Measurements from ENCODE around the gene ID2.

Gene ID2

GRCh38 chr2:8670580-8670979 is 11.3 kb upstream of the ID2 start:
- no peak for DNase-seq

- DNase-seq, result no peak
Observed at GRCh38 chr2:8671176-8671575, 10.7 kb upstream of the ID2 start.

- no peak for DNase-seq
Observed at GRCh38 chr2:8671802-8672201, 10.1 kb upstream of the ID2 start.

- DNase-seq, result no peak
Observed at GRCh38 chr2:8672940-8673339, 8.9 kb upstream of the ID2 start.

GRCh38 chr2:8673381-8673780 is 8.5 kb upstream of the ID2 start:
- DNase-seq, result no peak

- no peak for DNase-seq
Observed at GRCh38 chr2:8674420-8675009, 7.3 kb upstream of the ID2 start.

- DNase-seq, result no peak
Observed at GRCh38 chr2:8675543-8675942, 6.3 kb upstream of the ID2 start.

- DNase-seq, result peak in 13 of 14 donors; percentile 35 to 89 (median 81)
Observed at GRCh38 chr2:8676191-8676920, 5.5 kb upstream of the ID2 start.

- peak in 4 of 14 donors; percentile 38 to 67 (median 58) for DNase-seq
Observed at GRCh38 chr2:8676921-8677645, 4.8 kb upstream of the ID2 start.

- DNase-seq, result peak in 10 of 14 donors; percentile 21 to 61 (median 46)
Observed at GRCh38 chr2:8677646-8678592, 3.9 kb upstream of the ID2 start.

- peak in 13 of 14 donors; percentile 68 to 91 (median 85) for DNase-seq
Observed at GRCh38 chr2:8678731-8679566, 2.9 kb upstream of the ID2 start.

- DNase-seq, result no peak
Observed at GRCh38 chr2:8679567-8679826, 2.4 kb upstream of the ID2 start.

GRCh38 chr2:8679827-8680731 is 1.8 kb upstream of the ID2 start:
- DNase-seq, result peak in 9 of 14 donors; percentile 13 to 51 (median 38)

- DNase-seq, result peak in 10 of 14 donors; percentile 48 to 76 (median 66)
Observed at GRCh38 chr2:8680822-8681760, 765 bp upstream of the ID2 start.

GRCh38 chr2:8682719-8683667 is 1.1 kb downstream of the ID2 start:
- DNase-seq, result peak in 11 of 14 donors; percentile 9 to 76 (median 42)

GRCh38 chr2:8684540-8684877 is 2.7 kb downstream of the ID2 start:
- peak in 6 of 14 donors; percentile 34 to 63 (median 44) for DNase-seq

GRCh38 chr2:8684878-8685696 is 3.2 kb downstream of the ID2 start:
- DNase-seq, result peak in 11 of 14 donors; percentile 20 to 63 (median 43)
